ENCODE results near the gene CACUL1. TPM values are rescaled to one million over a fixed set of nuclear protein-coding genes. Genes with fewer than 3 reads are reported as not detected.

The CACUL1 gene
- total RNA-seq, 2 experiments from 2014 or later = 12.0 to 27.6 TPM

DNA sequence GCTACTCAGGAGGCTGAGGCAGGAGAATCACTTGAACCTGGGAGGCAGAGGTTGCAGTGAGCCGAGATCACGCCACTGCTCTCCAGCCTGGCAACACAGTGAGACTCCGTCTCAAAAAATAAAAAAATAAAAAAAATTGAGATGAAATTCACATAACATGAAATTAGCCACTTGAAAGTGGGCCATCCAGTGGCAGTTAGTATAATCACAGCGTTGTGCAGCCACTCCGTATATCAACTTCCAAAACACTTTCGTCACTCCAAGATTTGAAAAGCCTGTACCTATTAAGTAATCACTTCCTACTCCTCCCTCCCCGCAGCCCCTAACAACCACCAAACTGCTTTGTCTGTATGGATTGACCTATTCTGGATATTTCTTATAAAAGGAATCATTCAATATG, 20.7 kb upstream of the CACUL1 start:
- POLR2A ChIA-PET = no interaction called here
- CTCF ChIA-PET (ENCODE audit: unreplicated experiment) = no interaction called here
- H2AFZ ChIP-seq (ENCODE audit: low read length) = no peak overlapping the region

DNA sequence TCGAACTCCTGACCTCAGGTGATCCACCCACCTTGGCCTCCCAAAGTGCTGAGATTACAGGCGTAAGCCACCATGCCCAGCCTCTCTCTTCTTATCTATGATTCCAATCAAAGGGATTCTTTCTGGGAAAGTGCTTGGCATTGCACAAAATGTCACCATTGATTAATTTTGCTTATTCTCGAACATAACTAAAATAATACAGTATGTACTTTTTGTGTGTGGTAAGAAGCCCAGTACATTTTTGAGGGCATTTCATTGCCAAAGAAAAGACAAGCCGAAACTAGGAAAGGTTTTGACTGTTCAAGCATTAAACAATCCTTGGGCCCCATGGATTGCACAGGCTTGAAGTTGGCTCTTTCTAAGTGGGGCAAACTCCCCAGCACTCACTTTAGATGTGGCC, 18.3 kb upstream of the CACUL1 start:
- no peaks in the 10 kb centered on the region for H3K4me1 ChIP-seq (ENCODE audit: insufficient read depth, low read length, poor library complexity, severe bottlenecking)
- ChIA-PET CTCF (ENCODE audit: unreplicated experiment) (no interaction called here), POLR2A (interaction anchor here (0.5 to 0.7 kb wide), 3 partner anchors 21 to 261 kb away, joined by 3 to 5 read pairs (median 3); no protein-coding TSS in a partner anchor)
- 0 out of 2 replicates have a peak, but pooled peaks cover 13% of the 10 kb centered on the region for H3K9me3 ChIP-seq (ENCODE audit: low read length)
- TF ChIP-seq, protein P1, sequence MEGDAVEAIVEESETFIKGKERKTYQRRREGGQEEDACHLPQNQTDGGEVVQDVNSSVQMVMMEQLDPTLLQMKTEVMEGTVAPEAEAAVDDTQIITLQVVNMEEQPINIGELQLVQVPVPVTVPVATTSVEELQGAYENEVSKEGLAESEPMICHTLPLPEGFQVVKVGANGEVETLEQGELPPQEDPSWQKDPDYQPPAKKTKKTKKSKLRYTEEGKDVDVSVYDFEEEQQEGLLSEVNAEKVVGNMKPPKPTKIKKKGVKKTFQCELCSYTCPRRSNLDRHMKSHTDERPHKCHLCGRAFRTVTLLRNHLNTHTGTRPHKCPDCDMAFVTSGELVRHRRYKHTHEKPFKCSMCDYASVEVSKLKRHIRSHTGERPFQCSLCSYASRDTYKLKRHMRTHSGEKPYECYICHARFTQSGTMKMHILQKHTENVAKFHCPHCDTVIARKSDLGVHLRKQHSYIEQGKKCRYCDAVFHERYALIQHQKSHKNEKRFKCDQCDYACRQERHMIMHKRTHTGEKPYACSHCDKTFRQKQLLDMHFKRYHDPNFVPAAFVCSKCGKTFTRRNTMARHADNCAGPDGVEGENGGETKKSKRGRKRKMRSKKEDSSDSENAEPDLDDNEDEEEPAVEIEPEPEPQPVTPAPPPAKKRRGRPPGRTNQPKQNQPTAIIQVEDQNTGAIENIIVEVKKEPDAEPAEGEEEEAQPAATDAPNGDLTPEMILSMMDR (conservative IDR thresholded peaks at IDR 0.05; ENCODE audit: low read length) = no peak
- TF ChIP-seq EZH2phosphoT487 (IDR thresholded peaks at IDR 0.05; ENCODE audit: borderline replicate concordance, low read depth, low read length) = no peak
- H3K36me3 ChIP-seq (ENCODE audit: insufficient read depth, low read length) = no peaks in the 10 kb centered on the region
- no peaks in the 10 kb centered on the region for H4K20me1 ChIP-seq (ENCODE audit: insufficient read depth, low read length)
- no peak overlapping the region for H3K4me2 ChIP-seq (ENCODE audit: low read length)
- BruUV-seq (replicated peaks) = no TSS peak
- no peak overlapping the region for H3K27ac ChIP-seq (ENCODE audit: low read depth, low read length, poor library complexity, severe bottlenecking)
- no peak for DNase-seq (ENCODE audit: low spot score)
- H2AFZ ChIP-seq (ENCODE audit: low read length) = no peak overlapping the region
- H3K4me3 ChIP-seq (ENCODE audit: low read depth, low read length, poor library complexity, severe bottlenecking) = no peak overlapping the region
- intact Hi-C loops (cut with micrococcal nuclease; ENCODE audit: unreplicated experiment) = no loop called here
- no peaks in the 10 kb centered on the region for H3K79me2 ChIP-seq (ENCODE audit: insufficient read depth, low read depth, low read length)
- no peaks in the 10 kb centered on the region for H3K9me2 ChIP-seq (ENCODE audit: insufficient read depth, low read length)

More for the DNA sequence above, 20.7 kb upstream of the CACUL1 start:
- no TSS peak for BruUV-seq (replicated peaks)
- no peak overlapping the region for H3K27ac ChIP-seq (ENCODE audit: low read depth, low read length, poor library complexity, severe bottlenecking)
- 0 out of 2 replicates have a peak, but pooled peaks cover 13% of the 10 kb centered on the region for H3K9me3 ChIP-seq (ENCODE audit: low read length)
- intact Hi-C loops (cut with micrococcal nuclease; ENCODE audit: unreplicated experiment) = no loop called here
- TF ChIP-seq, protein P1 (conservative IDR thresholded peaks at IDR 0.05; ENCODE audit: low read length) = no peak; the same call in 1 of the 2 replicates
- TF ChIP-seq EZH2phosphoT487 (IDR thresholded peaks at IDR 0.05; ENCODE audit: borderline replicate concordance, low read depth, low read length) = no peak
- DNase-seq (ENCODE audit: low spot score) = no peak
- H3K4me1 ChIP-seq (ENCODE audit: insufficient read depth, low read length, poor library complexity, severe bottlenecking) = no peaks in the 10 kb centered on the region
- H4K20me1 ChIP-seq (ENCODE audit: insufficient read depth, low read length) = no peaks in the 10 kb centered on the region
- no peaks in the 10 kb centered on the region for H3K79me2 ChIP-seq (ENCODE audit: insufficient read depth, low read depth, low read length)
- no peaks in the 10 kb centered on the region for H3K9me2 ChIP-seq (ENCODE audit: insufficient read depth, low read length)
- no peak overlapping the region for H3K4me2 ChIP-seq (ENCODE audit: low read length)
- H3K4me3 ChIP-seq (ENCODE audit: low read depth, low read length, poor library complexity, severe bottlenecking) = no peak overlapping the region
- H3K36me3 ChIP-seq (ENCODE audit: insufficient read depth, low read length) = no peaks in the 10 kb centered on the region

DNA sequence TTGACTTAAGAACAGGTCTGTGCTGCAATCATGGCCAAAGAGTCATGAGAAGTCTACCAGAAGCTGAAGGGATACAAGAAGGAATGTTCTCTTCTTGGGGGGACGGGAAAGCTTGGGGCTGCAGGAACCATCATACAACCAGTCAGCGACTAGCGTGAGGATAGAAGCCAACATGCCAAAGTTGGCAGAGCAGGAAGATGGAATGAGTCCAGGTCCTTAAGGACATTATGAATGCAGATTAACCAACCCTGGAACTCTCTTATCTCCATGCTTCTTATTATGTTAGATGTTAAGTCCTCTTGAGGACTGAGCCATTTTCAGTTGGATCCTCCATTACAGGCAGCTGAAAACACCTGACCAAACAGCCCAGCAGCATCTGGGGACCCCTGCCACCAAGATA, 17.2 kb upstream of the CACUL1 start:
- no peak overlapping the region for H3K4me2 ChIP-seq (ENCODE audit: low read length)
- no peak overlapping the region for H3K27ac ChIP-seq (ENCODE audit: low read depth, low read length, poor library complexity, severe bottlenecking)
- H4K20me1 ChIP-seq (ENCODE audit: insufficient read depth, low read length) = no peaks in the 10 kb centered on the region
- intact Hi-C loops (cut with micrococcal nuclease; ENCODE audit: unreplicated experiment) = no loop called here
- no TSS peak for BruUV-seq (replicated peaks)
- H3K9me3 ChIP-seq (ENCODE audit: low read length) = 0 out of 2 replicates have a peak, but pooled peaks cover 13% of the 10 kb centered on the region
- no peak overlapping the region for H2AFZ ChIP-seq (ENCODE audit: low read length)
- no peaks in the 10 kb centered on the region for H3K36me3 ChIP-seq (ENCODE audit: insufficient read depth, low read length)
- H3K9me2 ChIP-seq (ENCODE audit: insufficient read depth, low read length) = no peaks in the 10 kb centered on the region
- CTCF ChIA-PET (ENCODE audit: unreplicated experiment) = no interaction called here
- H3K4me1 ChIP-seq (ENCODE audit: insufficient read depth, low read length, poor library complexity, severe bottlenecking) = no peaks in the 10 kb centered on the region
- H3K4me3 ChIP-seq (ENCODE audit: low read depth, low read length, poor library complexity, severe bottlenecking) = no peak overlapping the region
- TF ChIP-seq, protein P1 (conservative IDR thresholded peaks at IDR 0.05; ENCODE audit: low read length) = no peak
- no peak for TF ChIP-seq EZH2phosphoT487 (IDR thresholded peaks at IDR 0.05; ENCODE audit: borderline replicate concordance, low read depth, low read length)
- H3K79me2 ChIP-seq (ENCODE audit: insufficient read depth, low read depth, low read length) = no peaks in the 10 kb centered on the region
- no peak for DNase-seq (ENCODE audit: low spot score)
- POLR2A ChIA-PET = no interaction called here
